Effector CD8-positive, alpha-beta T cell (primary cell): Measurements from ENCODE around the gene DYSF.

Experiments used
- DNase-seq: peaks from one replicate; lab custom pipeline; 2025; lab: John Stamatoyannopoulos, UW

DYSF gene

GRCh38 chr2:71672826-71673795 is 219.8 kb downstream of the DYSF start:
- no peak for DNase-seq

DNA sequence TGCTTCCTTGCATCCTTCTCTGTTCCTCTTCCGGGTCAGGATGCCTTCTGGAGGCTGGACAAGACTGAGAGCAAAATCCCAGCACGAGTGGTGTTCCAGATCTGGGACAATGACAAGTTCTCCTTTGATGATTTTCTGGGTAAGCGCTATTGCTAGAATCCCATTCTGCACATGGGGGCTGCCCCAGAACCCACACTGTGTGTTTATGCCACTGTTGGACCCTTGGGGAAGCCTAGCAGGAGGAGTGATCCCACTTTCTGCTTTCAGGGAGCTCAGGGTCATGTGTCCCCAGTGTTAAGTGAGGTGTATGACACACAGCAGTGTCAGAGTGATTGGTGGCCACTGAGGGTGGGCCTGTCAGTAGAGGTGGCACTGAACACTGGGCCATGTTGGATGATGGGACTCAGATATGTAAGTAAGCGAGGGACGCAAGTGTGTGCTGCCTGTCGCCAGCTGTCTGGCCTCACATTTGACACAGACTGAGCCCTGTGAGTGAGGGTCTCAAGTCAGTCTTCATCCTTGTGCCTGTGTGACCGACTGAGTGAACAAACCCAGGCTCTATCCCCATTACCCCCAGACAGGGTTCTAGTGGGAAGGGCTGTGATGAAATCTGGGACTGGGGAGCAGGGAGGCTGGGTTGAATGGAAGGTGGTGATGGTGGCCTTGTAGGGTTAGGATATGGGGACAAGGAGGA is 220.9 kb downstream of the DYSF start:
- no peak for DNase-seq

DNA sequence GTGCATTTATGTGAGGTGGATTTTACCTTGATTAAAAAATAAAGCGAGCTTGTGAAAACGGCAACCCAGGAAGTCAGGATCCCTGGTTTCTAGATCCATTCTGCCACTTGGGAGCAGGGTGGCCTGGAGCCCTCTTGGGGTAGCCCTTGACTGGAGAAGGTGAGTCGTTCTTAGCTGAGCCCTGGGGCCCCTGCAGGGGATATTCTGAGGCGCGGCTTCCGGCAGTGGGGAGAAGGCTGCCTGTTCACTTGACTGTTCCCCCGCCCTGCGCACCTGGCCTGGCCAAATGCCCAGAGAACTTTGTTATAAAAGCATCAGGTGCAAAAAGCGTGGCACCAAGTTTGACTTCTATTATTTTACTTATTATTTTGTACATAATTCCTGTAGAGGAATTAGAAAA is 221.9 kb downstream of the DYSF start:
- no peak for DNase-seq

DNA sequence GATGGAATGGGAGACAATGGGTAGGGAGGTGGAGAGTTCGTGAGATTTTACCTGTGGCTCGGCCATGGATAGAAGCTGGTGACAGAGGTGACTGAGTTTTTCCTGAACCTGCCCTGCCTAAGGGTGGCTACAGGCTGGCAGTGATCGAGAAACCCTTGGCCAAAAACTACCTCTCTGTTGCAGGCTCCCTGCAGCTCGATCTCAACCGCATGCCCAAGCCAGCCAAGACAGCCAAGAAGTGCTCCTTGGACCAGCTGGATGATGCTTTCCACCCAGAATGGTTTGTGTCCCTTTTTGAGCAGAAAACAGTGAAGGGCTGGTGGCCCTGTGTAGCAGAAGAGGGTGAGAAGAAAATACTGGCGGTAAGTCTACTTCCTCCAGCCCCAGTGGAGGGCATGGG is 225.5 kb downstream of the DYSF start:
- DNase-seq = no peak

- DNase-seq = no peak
These were observed 226.1 kb downstream of the DYSF start for GRCh38 chr2:71679491-71679890.

- no peak for DNase-seq
These were observed 227.6 kb downstream of the DYSF start for GRCh38 chr2:71680925-71681324.

DNA sequence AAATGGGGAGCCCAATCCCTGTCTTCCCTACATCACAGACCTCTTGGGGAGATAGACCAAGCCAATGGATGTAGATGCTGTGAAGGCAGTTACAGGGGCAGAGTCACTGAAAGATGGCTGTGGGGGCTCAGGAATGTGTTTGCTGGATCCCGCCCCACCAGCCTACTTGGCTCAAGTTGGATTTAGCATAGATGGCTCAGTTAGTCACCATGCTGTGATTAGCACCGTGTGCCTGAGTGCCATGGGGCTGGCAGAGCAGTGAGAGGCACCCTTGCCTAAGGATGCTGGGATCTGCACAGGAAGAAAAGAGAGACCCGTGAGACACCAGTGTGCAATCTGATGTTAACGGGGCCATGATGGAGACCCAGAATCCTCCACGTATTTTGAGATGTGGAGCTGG is 228.3 kb downstream of the DYSF start:
- no peak for DNase-seq

DNA sequence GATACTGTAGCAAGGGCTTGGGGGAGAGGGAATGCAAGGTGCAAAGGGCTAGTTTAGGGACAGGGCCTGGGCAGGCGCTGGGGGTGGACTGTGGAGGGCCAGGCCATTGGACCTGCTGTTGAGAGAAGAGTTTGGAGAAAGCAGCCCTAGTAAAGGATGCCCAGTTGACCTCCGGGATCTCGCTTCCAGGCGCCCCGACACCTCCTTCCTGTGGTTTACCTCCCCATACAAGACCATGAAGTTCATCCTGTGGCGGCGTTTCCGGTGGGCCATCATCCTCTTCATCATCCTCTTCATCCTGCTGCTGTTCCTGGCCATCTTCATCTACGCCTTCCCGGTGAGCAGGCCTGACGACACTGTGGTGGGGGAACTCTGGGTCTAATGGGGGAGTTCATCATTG is 229.0 kb downstream of the DYSF start:
- no peak for DNase-seq

- DNase-seq = no peak
These were observed 229.7 kb downstream of the DYSF start for GRCh38 chr2:71683070-71683469.

GRCh38 chr2:71683666-71684065 is 230.3 kb downstream of the DYSF start:
- no peak for DNase-seq

- no peak for DNase-seq
These were observed 231.1 kb downstream of the DYSF start for GRCh38 chr2:71684226-71685072.

- no peak for DNase-seq
These were observed 231.9 kb downstream of the DYSF start for GRCh38 chr2:71685073-71685848.

- no peak for DNase-seq
These were observed 232.7 kb downstream of the DYSF start for GRCh38 chr2:71685941-71686611.

- no peak for DNase-seq
These were observed 233.4 kb downstream of the DYSF start for GRCh38 chr2:71686781-71687180.

GRCh38 chr2:71687412-71687811 is 234.1 kb downstream of the DYSF start:
- no peak for DNase-seq

DNA sequence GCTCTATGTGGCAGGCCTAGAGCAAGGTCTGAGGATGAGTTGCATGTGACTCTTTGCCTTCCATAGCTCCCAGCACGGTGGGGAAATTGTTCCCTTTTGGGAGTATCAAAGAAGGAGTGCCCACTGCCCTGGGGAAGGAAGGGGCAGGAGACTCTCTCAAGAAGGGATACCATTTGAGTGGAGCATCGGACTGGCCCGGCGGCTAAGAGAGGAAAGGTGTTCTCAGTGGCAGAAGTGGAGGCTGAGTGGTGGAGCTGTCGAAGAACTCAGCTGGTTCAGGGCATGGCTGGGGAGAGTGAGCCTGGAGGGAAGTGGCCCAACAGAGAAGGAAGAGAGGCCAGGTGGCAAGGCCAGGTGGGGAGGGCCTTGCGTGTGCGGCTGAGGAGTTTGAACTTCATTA is 235.2 kb downstream of the DYSF start:
- DNase-seq = no peak

GRCh38 chr2:71689393-71689792 is 236.0 kb downstream of the DYSF start:
- DNase-seq = no peak

DNA sequence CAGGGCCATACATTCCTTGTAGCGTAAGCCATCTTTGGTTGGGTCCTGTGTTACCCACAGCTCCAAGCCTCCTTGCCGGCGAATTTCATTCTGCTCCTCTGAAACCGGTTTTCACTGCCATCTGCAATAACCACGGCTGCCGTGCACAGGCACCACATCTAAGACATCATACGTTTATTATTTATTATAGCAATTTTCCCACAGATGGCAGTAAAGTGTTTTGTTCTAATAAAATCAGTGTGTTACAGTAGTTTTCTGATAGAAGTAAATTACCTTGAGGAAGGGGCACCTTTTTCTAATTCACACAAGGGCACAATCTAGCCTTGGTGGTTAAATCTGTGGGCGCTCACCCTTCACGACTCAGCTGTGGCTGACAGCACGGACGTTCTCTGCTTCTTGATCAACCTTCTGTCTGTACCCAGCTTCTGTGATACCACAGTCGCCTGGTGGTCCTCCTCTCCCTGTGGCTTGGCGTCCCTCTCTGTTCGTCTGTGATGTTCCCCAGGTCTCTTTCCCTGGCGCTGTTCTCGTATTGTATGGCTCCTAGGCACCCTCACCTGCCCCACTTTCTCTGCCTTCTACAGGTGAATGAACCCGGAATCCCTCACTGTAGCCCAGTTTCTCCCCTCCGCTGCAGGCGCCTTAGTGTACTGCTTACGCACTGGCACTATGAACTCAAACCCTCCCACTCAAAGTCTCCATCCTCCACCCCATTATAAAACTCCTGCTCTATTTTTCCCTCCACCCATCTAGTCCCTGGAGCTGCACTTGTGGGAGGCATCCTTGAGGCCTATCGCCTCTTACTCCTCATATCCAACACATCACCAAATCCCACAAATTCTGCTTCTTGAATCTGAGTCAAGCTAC is 236.8 kb downstream of the DYSF start:
- no peak for DNase-seq

GRCh38 chr2:71690876-71691475 is 237.6 kb downstream of the DYSF start:
- DNase-seq = no peak
